GM19455 (cell line): ENCODE measurements around the gene ATAT1.
A peak's percentile ranks its signal among the peaks of the same experiment; 100 is the strongest.
"Not testable (repeated sequence)": the region's sequence is repeated elsewhere in the genome, so short reads cannot be mapped to it uniquely, and the experiment has no call there.

Source experiments
- ATAC-seq: cut with Tn5 transposase; IDR thresholded peaks from one replicate; pipeline ENCODE4 v1.9.1; 2021; ENCODE audit not compliant: unreplicated experiment

The ATAT1 gene

GRCh38 chr6:30647242-30648116 lies 20.8 kb downstream of the ATAT1 start:
- peak; percentile 72 for ATAC-seq

DNA sequence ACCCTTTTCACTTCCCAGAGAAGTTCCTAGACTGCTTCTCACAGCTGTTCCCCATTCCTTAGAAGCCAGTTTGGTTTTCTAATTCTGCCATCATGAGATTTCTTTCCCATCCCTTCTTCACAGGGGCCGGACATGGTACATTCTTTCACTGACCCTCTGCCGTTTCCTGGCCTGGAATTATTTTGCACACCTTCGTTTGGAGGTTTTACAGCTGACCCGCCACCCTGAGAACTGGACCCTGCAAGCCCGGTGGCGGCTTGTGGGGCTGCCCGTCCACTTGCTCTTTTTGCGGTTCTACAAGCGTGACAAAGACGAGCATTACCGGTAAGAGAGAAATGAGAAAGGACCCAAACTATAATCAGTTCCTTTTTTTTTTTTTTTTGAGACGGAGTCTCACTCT lies 24.5 kb downstream of the ATAT1 start:
- no peak for ATAC-seq

GRCh38 chr6:30654798-30655742 lies 28.4 kb downstream of the ATAT1 start:
- no peak for ATAC-seq

- ATAC-seq: no peak
These were observed 29.0 kb downstream of the ATAT1 start for GRCh38 chr6:30655743-30656094.

GRCh38 chr6:30656513-30656912 lies 29.8 kb downstream of the ATAT1 start:
- no peak for ATAC-seq

DNA sequence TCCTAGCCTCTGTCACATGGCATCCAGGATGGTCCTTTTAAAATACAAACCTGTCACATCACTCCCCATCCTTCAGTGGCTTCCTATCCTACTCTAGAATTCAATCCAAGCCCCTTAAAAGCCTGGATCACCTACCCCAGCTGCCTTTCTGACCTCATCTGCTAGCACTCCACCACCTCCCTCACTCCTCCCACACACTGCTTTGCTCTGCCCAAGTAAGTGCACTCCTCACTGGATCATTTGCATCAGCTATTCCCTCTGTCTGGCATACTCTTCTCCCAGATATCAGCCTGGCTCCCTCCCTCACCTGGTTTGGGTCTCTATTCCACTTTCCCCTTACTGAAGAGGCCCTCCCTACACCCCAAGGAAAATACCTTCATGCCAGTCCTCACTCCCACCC lies 30.8 kb downstream of the ATAT1 start:
- ATAC-seq: no peak

DNA sequence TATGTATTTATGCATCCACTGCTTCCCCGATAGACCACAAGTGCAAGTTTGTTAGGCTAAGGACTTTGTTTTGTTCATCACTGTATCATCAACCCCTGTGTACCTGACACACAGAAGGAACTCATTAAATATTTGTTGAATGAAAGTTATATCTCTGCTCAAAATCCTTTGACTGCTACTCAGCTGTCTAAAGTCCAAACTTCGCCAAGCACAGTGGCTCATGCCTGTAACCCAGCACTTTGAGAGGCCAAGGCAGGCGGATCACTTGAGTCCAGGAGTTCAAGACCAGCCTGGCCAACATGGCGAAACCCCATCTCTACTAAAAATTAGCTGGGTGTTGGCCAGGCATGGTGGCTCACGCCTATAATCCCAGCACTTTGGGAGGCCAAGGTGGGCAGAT lies 31.2 kb downstream of the ATAT1 start:
- ATAC-seq: not testable (repeated sequence)

GRCh38 chr6:30664994-30665767 lies 38.5 kb downstream of the ATAT1 start:
- no peak for ATAC-seq

DNA sequence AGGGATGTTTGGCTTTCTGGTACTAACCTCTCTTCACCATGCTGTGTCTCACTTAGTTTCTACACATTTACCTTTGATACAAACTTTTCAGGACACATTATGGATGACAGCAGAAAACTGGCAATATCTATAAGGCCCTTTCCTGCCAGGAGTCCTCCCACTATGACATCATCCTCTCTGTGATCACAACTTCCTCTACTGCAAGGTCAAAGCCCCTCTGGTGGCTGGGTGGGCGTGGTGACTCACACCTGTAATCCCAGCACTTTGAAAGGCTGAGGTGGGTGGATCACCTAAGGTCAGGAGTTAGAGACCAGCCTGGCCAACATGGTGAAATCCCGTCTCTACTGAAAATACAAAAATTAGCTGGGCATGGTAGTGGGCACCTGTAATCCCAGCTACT lies 39.6 kb downstream of the ATAT1 start:
- not testable (repeated sequence) for ATAC-seq

- ATAC-seq: no peak
These were observed 44.3 kb downstream of the ATAT1 start for GRCh38 chr6:30670760-30671527.

DNA sequence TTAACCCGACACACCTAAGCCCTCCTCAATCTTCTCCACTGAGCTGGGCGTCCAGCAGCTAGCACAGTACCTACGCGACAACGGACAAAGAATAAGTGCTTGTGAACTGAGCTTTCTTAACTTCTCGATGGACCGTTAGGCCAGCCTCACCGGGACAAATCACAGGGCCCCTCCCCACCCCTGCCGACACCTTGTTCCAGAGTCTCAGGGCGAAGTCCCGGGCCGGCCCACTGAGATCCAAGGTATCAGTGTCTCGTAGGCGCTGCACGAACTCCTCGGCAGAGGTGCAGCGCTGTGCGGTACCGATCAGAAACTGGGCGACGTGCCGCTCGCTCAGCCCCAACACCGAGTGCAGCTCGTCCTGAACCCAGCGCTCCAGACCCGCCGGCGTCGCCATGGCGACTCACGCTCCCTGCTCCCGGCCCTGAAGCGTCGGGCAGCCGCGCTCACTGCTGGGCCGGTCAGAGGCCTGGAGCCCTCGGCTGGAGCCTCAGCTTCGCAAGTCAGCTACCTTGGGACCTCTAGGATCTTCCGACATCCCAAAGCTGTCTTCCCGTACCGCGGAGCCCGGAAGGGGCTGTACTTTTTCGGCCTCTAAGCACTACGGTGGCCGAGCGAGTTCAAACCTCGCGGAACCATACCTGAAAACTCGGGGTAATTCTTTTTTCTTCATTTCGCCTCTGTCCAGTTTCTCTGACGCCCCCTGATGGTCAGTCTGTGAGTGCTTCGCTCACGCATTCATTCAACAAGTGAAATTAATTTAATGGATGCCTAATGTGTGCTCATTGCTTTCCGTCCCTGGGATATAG lies 46.0 kb downstream of the ATAT1 start, which contains the start of gene DHX16:
Gene DHX16, minus strand, starts transcription at position 562 of the 809 bp plus-strand sequence. Its CDS starts 165 bp downstream, at position 397.
- peak; percentile 68 for ATAC-seq

DNA sequence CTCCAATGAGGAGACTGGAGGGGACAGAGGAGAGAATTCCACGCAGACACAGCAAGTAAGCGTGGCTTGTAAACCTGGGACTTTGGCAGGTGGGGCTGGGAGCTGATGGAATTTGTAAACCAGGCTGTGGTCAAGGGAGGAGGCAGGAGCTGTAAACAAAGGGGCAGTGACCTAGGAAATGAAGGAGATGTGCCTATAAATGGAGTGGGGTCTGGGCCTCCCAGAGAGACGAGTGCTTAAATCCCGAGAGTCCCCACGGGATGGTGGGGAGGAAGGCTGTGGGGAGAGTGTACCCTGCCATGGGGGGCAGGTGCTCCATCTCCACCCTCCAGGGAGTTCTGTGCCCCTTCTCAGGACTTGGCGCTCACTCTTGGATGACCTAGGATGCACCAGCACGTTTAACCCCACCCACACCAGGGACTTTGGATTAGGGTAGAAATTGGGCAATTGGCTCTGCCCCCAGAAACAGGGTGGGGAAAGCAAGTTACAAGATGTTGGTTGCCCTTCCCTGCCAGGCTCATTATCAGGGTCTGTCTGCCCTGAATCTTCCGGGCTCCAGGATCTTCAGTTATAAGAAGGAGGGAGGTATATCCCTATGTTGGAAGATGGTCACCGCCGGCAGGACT lies 50.1 kb downstream of the ATAT1 start:
- no peak for ATAC-seq

GRCh38 chr6:30678964-30679726 lies 52.5 kb downstream of the ATAT1 start:
- ATAC-seq: no peak

DNA sequence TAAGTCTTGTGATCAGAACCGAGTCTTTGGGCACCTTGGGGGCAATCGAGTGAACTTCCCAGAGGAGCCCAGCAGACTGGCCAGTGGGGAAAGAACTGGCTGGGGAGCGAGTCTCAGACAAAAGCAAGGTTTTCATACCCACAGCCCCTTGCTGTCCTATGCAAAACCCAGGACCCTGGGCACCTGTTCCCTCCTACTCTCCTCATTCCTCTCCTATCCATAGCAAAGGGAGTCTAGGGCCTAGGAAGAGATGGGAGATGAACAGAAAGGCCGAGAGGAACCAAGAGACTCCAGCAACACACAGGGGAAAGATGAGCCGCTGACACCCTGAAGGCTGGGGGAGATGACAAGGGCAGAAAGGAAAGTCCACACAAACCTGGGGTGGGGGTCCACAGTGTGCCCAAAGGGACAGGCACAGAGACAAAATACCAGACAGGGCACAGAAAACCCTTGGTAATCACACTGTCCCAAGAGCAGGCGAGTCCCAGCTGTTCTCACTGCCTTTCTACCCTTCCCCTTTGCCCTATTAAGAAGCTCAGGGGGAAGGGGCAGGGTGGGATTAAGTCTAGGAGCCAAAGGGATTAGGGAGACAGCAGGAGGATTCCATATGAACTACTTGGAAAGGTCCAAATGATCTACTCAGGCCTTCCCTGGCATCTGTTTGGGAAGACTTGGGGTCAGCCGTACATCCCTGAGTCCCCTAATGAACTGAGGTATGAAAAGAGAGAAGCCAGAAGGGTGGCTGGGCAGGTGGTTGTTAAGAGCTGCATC lies 53.3 kb downstream of the ATAT1 start:
- ATAC-seq: no peak

DNA sequence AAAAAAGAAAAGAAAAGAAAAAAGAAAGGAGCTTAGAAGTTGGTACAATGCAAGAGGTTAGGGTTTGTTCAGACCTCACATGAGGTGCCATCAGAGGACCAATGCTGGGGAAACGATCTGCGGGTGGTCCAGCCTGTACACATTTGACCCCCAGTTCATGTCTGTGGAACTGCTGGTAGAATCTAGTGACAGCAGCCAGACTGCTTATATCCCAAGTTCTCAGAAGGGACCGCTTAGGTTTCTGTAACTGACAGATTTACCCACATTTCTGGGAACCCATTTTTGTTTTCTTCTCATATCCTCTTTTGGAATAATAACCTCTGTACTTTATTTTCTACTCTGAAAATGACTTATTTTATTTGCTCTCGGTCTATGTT lies 55.1 kb downstream of the ATAT1 start:
- no peak for ATAC-seq

GRCh38 chr6:30682143-30683117 lies 55.8 kb downstream of the ATAT1 start:
- ATAC-seq: peak; percentile 46
